ENCODE results near the gene CTIF.

The CTIF gene

DNA sequence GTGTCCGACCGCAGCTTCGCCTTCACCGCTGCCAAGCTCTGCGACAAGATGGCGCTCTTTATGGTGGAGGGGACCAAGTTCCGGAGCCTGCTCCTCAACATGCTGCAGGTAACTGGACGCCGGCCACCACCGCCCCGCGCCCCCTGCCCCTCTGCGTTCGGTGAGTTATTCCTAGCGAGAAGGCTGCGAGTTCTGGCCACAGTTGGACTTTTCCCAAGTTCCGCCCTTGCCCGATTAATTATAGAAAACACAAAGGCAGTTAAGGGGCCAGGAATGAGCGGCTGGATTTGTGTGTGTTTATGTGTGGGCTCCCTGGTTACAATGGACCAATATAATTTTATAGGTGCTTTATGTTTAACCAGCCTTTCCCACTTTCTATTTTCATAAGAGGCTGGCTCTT, 222.8 kb downstream of the CTIF start:
- DNase-seq = no peak

GRCh38 chr18:48762022-48762421, 223.2 kb downstream of the CTIF start:
- DNase-seq = no peak

- DNase-seq = no peak
Observed at GRCh38 chr18:48762836-48763718, 224.2 kb downstream of the CTIF start.

- no peak for DNase-seq
Observed at GRCh38 chr18:48763719-48764100, 224.9 kb downstream of the CTIF start.

GRCh38 chr18:48765053-48765452, 226.2 kb downstream of the CTIF start:
- no peak for DNase-seq

GRCh38 chr18:48766026-48766425, 227.2 kb downstream of the CTIF start:
- no peak for DNase-seq

- DNase-seq = no peak
Observed at GRCh38 chr18:48766487-48766886, 227.7 kb downstream of the CTIF start.

DNA sequence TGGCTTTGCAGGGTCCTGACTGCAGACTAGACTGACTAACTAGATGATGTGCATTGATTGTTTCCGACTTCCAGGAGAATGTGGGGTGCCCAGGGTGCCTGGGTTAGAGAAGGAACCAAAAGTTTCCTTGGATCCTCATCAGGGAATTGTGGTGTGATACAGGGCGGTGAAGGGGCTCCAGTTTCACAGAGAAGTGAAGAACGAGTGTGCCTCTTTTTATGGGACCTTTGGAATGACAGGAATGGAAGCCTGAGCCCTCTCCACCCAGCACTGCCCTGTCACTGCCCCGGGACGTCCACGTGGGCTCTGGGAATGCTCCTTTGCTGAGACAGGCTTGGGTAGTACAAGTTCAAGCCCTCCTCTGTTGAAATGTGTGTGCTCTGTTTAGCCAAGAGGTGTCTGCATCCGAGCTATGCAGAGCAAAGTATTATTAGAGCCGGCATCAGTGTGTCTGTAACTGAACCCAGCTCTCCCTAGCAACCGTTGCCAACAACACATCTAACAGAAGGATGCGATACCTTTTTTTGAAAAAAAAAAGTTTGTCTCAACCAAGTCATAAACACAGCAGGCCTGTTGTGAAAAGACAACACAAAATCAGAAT, 228.4 kb downstream of the CTIF start:
- DNase-seq = no peak

- DNase-seq = peak; percentile 24 to 67 (median 55)
Observed at GRCh38 chr18:48769006-48769636, 230.3 kb downstream of the CTIF start.

GRCh38 chr18:48770243-48770642, 231.4 kb downstream of the CTIF start:
- DNase-seq = no peak

DNA sequence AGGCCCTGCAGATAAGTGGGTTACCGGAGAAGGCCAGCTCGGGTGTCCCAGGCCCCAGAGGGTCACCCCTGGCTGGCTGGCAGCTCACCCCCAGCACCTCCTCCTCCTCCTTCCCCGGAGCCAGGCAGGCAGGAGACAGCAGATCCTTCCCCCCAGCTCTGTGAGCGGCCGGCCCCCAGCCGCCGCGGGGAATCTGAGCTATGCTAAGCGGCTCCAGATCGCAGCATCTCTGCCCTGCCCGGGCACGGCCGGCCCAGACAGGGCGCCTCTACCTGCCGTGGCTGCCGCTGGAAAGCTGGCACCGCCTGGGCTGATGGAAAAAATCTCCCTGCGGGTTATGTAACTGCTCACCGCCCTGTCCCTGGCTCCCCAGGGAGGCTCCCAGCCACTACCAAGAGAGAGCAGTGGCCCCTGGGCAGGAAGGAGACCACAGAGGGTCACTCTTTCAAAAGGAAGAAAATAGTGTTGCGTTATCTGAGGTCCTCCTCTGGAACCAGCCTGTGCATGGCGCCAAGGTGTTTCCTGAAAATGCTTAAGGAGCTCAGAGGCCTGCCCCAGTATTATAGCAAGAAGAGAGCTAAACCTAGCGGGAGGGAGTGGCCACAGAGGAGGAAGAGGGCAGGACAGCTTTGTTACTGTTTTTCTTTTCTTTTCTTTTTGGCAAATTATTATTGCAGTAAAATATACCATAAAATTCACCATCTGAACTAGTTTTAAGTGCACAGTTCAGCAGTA, 233.0 kb downstream of the CTIF start:
- no peak for DNase-seq

DNA sequence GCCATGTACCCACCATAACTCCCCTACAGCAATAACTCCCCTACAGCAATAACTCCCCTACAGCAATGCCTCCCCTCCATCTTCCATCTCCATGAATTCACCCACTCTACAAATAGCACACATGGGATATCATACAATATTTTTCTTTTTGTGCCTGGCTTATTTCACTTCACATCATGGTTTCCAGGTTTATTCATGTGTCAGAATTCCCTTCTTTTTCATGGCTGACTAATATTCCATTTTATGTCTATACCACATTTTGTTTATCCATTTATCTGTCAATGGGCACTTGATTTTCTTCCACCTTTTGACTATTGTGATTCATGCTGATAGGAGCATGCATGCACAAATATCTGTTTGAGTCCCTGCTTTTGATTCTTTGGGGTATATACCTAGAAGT, 233.6 kb downstream of the CTIF start:
- no peak for DNase-seq

DNA sequence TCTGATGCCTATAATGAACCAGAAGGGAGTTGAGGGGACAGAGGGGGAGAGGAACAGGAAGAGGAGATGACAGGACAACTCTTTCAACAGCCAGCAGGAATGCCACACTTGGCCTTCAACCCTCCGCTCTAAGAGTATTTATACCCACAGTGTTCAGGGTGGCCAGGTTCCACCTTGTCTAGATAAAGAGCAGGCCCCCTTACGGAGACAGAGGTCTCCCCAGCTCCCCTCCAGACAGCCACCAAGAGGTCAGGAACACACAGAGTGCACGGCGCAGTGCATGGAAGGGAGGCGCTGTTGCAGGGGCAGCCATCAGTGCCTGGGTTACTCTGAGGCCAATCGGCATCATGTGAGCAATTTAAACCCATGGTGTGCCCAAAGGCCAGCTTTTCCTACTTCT, 235.0 kb downstream of the CTIF start:
- DNase-seq = no peak

- DNase-seq = no peak
Observed at GRCh38 chr18:48774941-48775340, 236.1 kb downstream of the CTIF start.

GRCh38 chr18:48775372-48776155, 236.7 kb downstream of the CTIF start:
- peak; percentile 11 to 54 (median 31) for DNase-seq

- no peak for DNase-seq
Observed at GRCh38 chr18:48776156-48776555, 237.3 kb downstream of the CTIF start.

- no peak for DNase-seq
Observed at GRCh38 chr18:48776641-48777025, 237.8 kb downstream of the CTIF start.

DNA sequence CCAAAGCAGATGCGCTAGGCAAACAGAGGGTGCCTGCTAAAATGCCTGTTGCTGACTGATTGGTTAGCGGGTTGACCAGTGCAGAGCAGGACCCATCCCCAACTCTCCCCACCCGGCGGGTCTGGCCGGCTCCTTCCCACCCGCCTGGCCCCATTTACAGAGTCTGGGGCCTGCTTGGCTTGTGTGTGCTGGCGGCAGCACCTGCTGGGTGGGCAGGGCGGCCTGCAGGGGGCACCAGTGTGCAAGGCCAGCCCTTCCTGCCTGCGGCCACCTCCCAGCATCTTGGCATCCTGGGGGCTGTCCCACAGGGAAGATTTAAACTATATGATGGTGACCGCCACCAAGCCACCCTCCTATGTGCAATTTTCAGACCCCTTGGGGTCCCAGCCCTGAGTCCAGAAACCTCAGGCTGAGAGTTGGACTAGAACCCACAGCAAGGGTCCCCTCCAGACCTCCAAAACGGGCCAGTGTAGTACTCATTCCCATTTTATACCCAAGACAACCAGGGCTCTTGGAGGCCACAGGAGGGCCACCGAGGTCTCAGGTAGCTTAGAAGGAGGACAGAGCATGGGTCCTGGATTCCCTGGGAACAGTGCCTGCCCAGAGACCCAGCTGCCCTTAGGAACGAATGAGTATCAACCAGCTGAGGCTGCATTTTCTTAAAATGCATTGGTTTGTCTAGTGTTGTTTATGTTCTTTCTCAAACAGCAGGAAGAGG, 238.4 kb downstream of the CTIF start:
- DNase-seq = peak; percentile 65 to 86 (median 74)

- peak in 3 of 4 experiments; percentile 40 to 55 (median 41) for DNase-seq
Observed at GRCh38 chr18:48777744-48778116, 238.9 kb downstream of the CTIF start.

DNA sequence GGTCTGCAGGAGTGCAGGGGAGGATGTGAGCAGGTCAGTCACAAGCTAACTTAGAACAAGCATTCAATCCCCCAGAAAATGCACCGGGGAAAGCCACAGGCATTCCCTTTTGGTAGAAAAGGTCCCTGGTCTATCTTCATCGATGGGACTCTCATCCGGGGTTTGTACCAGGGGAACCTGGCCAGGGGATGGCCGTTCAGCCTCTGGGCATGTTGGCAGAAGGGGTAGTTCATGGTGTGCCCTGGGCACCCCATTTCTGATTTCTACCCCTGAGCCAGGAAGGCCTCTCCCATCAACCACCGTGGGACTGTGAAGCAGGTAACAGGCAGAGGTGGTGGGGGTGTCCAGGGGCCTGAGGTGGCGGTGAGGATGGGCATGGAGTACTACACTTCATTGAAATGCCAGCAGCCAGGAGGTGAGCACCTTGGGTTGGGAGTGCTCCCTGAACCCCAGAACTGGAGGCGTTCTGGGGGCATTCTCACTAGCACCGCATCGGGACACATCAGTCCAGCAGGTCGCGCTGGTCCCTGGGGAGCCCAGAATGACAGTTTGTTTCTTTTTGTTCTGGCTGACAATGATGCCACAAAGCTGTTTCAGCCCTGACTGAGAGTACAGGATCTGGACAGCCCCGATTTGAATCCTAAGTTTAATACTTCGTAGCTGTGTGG, 239.6 kb downstream of the CTIF start:
- DNase-seq = no peak

DNA sequence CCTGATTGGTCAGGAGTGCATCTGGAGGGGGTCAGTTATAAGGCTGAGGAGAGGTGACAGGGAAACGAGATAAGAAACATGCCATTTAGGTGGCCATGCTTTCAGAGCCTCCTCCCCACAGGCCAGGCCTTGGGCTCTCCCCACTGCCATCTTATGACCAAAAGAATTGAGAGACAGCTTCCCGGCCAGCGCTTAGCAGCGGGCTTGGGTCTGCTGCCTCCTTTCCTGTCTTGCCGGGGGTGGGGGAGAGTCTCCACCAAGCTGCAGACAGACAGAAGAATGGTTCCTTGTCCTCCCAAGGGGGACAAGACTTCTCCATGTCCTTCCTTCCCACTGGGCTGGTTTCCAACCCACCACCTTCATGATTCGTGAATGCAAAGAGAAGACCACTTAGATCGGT, 240.6 kb downstream of the CTIF start:
- no peak for DNase-seq
